Ureter (tissue), 1 donor: ENCODE results near the gene PRDX2. TPM values are rescaled to one million over a fixed set of nuclear protein-coding genes. Genes with fewer than 3 reads are reported as not detected.
"Not testable (repeated sequence)": the region's sequence is repeated elsewhere in the genome, so short reads cannot be mapped to it uniquely, and the experiment has no call there.

Experiments used
- DNase-seq: peaks from one replicate; pipeline ENCODE4 v3.0.0-alpha.2; 2020; ENCODE audit warnings: low spot score
- total RNA-seq: library from RNA; stranded (reverse); gene quantifications from one replicate; pipeline ENCODE4 v1.2.4, GENCODE V29; 2023
- donor health status: DM: yes; HTN: yes; CAD: no.

The PRDX2 gene
- 196 TPM for total RNA-seq

GRCh38 chr19:12801466-12802266 is at the start of gene PRDX2, which contains the start of gene THSD8:
PRDX2 (minus strand) TSS chr19:12801800; CDS start chr19:12801261, 539 bp downstream.
THSD8 (plus strand) TSS chr19:12802069; CDS start chr19:12802072, 3 bp downstream.
- DNase-seq, result no peak

GRCh38 chr19:12847159-12848139 is 45.8 kb upstream of the PRDX2 start:
- DNase-seq, result peak; percentile 86

GRCh38 chr19:12846613-12847012 is 45.0 kb upstream of the PRDX2 start:
- DNase-seq, result not testable (repeated sequence)

- no peak for DNase-seq
Observed at GRCh38 chr19:12843999-12844732, 42.6 kb upstream of the PRDX2 start.

- no peak for DNase-seq
Observed at GRCh38 chr19:12843328-12843727, 41.7 kb upstream of the PRDX2 start.

GRCh38 chr19:12842511-12842910 is 40.9 kb upstream of the PRDX2 start:
- no peak for DNase-seq

- DNase-seq, result no peak
Observed at GRCh38 chr19:12841094-12841493, 39.5 kb upstream of the PRDX2 start.

GRCh38 chr19:12840091-12841079 is 38.8 kb upstream of the PRDX2 start:
- peak; percentile 69 for DNase-seq

GRCh38 chr19:12838886-12839756 is 37.5 kb upstream of the PRDX2 start:
- no peak for DNase-seq

GRCh38 chr19:12838182-12838885 is 36.7 kb upstream of the PRDX2 start, which contains the start of gene MAST1:
MAST1 (plus strand) TSS chr19:12838515; CDS start chr19:12838573, 58 bp downstream.
- no peak for DNase-seq

GRCh38 chr19:12837225-12837624 is 35.6 kb upstream of the PRDX2 start:
- DNase-seq, result no peak

- DNase-seq, result no peak
Observed at GRCh38 chr19:12836529-12836863, 34.9 kb upstream of the PRDX2 start.

- no peak for DNase-seq
Observed at GRCh38 chr19:12834976-12835757, 33.6 kb upstream of the PRDX2 start.

GRCh38 chr19:12834566-12834943 is 33.0 kb upstream of the PRDX2 start, which contains the start of gene RTBDN:
RTBDN (minus strand) TSS chr19:12834579; CDS start chr19:12829979, 4,600 bp downstream.
- DNase-seq, result no peak

- DNase-seq, result no peak
Observed at GRCh38 chr19:12833738-12834565, 32.4 kb upstream of the PRDX2 start.

- DNase-seq, result no peak
Observed at GRCh38 chr19:12833418-12833737, 31.8 kb upstream of the PRDX2 start.

- DNase-seq, result no peak
Observed at GRCh38 chr19:12828494-12828893, 26.9 kb upstream of the PRDX2 start.
